Measurements from ENCODE around the gene GALM. TPM values are rescaled to one million over a fixed set of nuclear protein-coding genes. Genes with fewer than 3 reads are reported as not detected.
"Not testable (repeated sequence)": the region's sequence is repeated elsewhere in the genome, so short reads cannot be mapped to it uniquely, and the experiment has no call there.

Gene GALM
- total RNA-seq, 3 donors from 2014 or later (not counting 1 experiment from before 2014, with no cell fraction given), result 4.0 to 12.4 (median 11.0) TPM

DNA sequence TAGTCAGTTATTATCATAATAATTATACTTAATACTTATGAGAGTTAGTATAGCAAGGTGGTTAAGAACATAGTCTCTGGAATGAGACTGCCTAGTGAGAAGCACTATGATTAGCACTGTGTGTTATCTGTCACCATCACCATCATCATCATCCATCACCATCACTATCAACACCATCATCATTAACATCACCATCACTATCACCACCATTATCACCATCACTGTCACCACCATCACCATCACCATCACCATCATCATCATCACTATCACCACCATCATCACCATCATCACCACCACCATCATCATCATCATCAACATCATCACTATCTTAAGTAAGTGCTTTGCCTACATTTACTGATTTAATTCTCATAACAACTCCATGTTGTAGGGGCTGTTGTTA lies 45.6 kb downstream of the GALM start:
- no peaks in the 10 kb centered on the region for H3K36me3 ChIP-seq (ENCODE audit: control insufficient read depth, insufficient read depth, low read length)
- H3K4me1 ChIP-seq (ENCODE audit: control insufficient read depth, insufficient read depth, low read length), result peaks cover 23% of the 10 kb centered on the region
- H3K27ac Mint-ChIP-seq, result no peak overlapping the region
- no peaks in the 10 kb centered on the region for H3K27me3 Mint-ChIP-seq (ENCODE audit: low read depth in 2 of 2)
- H3K27ac ChIP-seq (ENCODE audit: low read length), result no peak overlapping the region
- intact Hi-C loops (cut with micrococcal nuclease), result no loop called here
- ATAC-seq (no peak), DNase-seq (no peak)
- TF ChIP-seq, protein P1, sequence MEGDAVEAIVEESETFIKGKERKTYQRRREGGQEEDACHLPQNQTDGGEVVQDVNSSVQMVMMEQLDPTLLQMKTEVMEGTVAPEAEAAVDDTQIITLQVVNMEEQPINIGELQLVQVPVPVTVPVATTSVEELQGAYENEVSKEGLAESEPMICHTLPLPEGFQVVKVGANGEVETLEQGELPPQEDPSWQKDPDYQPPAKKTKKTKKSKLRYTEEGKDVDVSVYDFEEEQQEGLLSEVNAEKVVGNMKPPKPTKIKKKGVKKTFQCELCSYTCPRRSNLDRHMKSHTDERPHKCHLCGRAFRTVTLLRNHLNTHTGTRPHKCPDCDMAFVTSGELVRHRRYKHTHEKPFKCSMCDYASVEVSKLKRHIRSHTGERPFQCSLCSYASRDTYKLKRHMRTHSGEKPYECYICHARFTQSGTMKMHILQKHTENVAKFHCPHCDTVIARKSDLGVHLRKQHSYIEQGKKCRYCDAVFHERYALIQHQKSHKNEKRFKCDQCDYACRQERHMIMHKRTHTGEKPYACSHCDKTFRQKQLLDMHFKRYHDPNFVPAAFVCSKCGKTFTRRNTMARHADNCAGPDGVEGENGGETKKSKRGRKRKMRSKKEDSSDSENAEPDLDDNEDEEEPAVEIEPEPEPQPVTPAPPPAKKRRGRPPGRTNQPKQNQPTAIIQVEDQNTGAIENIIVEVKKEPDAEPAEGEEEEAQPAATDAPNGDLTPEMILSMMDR (IDR thresholded peaks at IDR 0.05), result no peak
- no peak overlapping the region for H3K4me3 ChIP-seq (ENCODE audit: low read length)
- H3K9me3 Mint-ChIP-seq, result peaks cover 3% of the 10 kb centered on the region in 2 donors
- no peaks in the 10 kb centered on the region for H3K9me3 ChIP-seq (ENCODE audit: control insufficient read depth, insufficient read depth, low read length)
- H3K27me3 ChIP-seq (ENCODE audit: control insufficient read depth, insufficient read depth, low read length), result no peaks in the 10 kb centered on the region
- H3K4me1 Mint-ChIP-seq, result peaks cover 8 to 13% of the 10 kb centered on the region in 2 donors
- H3K36me3 Mint-ChIP-seq, result no peaks in the 10 kb centered on the region
- H3K4me3 Mint-ChIP-seq, result no peak overlapping the region

- Histone ChIP-seq H3K36me3 (ENCODE audit: control insufficient read depth, insufficient read depth, low read length) (no peaks in the 10 kb centered on the region), H3K4me1 (ENCODE audit: control insufficient read depth, insufficient read depth, low read length) (peaks cover 23% of the 10 kb centered on the region), H3K27ac (ENCODE audit: low read length) (no peak overlapping the region), H3K9me3 (ENCODE audit: control insufficient read depth, insufficient read depth, low read length) (no peaks in the 10 kb centered on the region), H3K27me3 (ENCODE audit: control insufficient read depth, insufficient read depth, low read length) (no peaks in the 10 kb centered on the region), H3K4me3 (ENCODE audit: low read length) (no peak overlapping the region)
- no peak for ATAC-seq
- TF ChIP-seq, protein P1 (IDR thresholded peaks at IDR 0.05), result no peak
- Mint-ChIP-seq H3K27ac (no peak overlapping the region), H3K36me3 (no peaks in the 10 kb centered on the region), H3K4me3 (no peak overlapping the region), H3K4me1 (peaks cover 8 to 13% of the 10 kb centered on the region in 2 donors), H3K9me3 (peaks cover 3% of the 10 kb centered on the region in 2 donors), H3K27me3 (ENCODE audit: low read depth in 2 of 2) (no peaks in the 10 kb centered on the region)
- WGBS (ENCODE audit: insufficient coverage), result 96% methylated on average over 5 of the region's 7 CpGs
- intact Hi-C loops (cut with micrococcal nuclease), result no loop called here
- no peak for DNase-seq
These were observed 46.5 kb downstream of the GALM start for GRCh38 chr2:38712413-38712812.

- Histone ChIP-seq H3K27ac (ENCODE audit: low read length) (no peak overlapping the region), H3K36me3 (ENCODE audit: control insufficient read depth, insufficient read depth, low read length) (no peaks in the 10 kb centered on the region), H3K27me3 (ENCODE audit: control insufficient read depth, insufficient read depth, low read length) (no peaks in the 10 kb centered on the region), H3K4me3 (ENCODE audit: low read length) (no peak overlapping the region), H3K9me3 (ENCODE audit: control insufficient read depth, insufficient read depth, low read length) (no peaks in the 10 kb centered on the region), H3K4me1 (ENCODE audit: control insufficient read depth, insufficient read depth, low read length) (peaks cover 23% of the 10 kb centered on the region)
- Mint-ChIP-seq H3K9me3 (peaks cover 3% of the 10 kb centered on the region in 2 donors), H3K4me1 (peaks cover 8 to 13% of the 10 kb centered on the region in 2 donors), H3K4me3 (no peak overlapping the region), H3K27me3 (ENCODE audit: low read depth in 2 of 2) (no peaks in the 10 kb centered on the region), H3K27ac (no peak overlapping the region), H3K36me3 (no peaks in the 10 kb centered on the region)
- DNase-seq, result no peak
- intact Hi-C loops (cut with micrococcal nuclease), result no loop called here
- TF ChIP-seq, protein P1 (IDR thresholded peaks at IDR 0.05), result no peak
- no peak for ATAC-seq
- 71% methylated on average over 3 of the region's 4 CpGs for WGBS (ENCODE audit: insufficient coverage)
These were observed 47.0 kb downstream of the GALM start for GRCh38 chr2:38712871-38713270.

GRCh38 chr2:38713338-38713737 lies 47.4 kb downstream of the GALM start:
- WGBS (ENCODE audit: insufficient coverage), result 48% methylated on average over 3 of the region's 3 CpGs
- DNase-seq, result no peak
- no peak overlapping the region for H3K27ac Mint-ChIP-seq
- no peaks in the 10 kb centered on the region for H3K27me3 Mint-ChIP-seq (ENCODE audit: low read depth in 2 of 2)
- Histone ChIP-seq H3K4me1 (ENCODE audit: control insufficient read depth, insufficient read depth, low read length) (peaks cover 22% of the 10 kb centered on the region), H3K27me3 (ENCODE audit: control insufficient read depth, insufficient read depth, low read length) (no peaks in the 10 kb centered on the region), H3K9me3 (ENCODE audit: control insufficient read depth, insufficient read depth, low read length) (no peaks in the 10 kb centered on the region), H3K4me3 (ENCODE audit: low read length) (no peak overlapping the region), H3K27ac (ENCODE audit: low read length) (no peak overlapping the region), H3K36me3 (ENCODE audit: control insufficient read depth, insufficient read depth, low read length) (no peaks in the 10 kb centered on the region)
- TF ChIP-seq, protein P1 (IDR thresholded peaks at IDR 0.05), result no peak
- H3K36me3 Mint-ChIP-seq, result no peaks in the 10 kb centered on the region
- H3K4me1 Mint-ChIP-seq, result peaks cover 8 to 11% of the 10 kb centered on the region in 2 donors
- H3K4me3 Mint-ChIP-seq, result no peak overlapping the region
- no peak for ATAC-seq
- H3K9me3 Mint-ChIP-seq, result peaks cover 3% of the 10 kb centered on the region in 2 donors
- intact Hi-C loops (cut with micrococcal nuclease), result no loop called here

- DNase-seq; H3K4me3 Mint-ChIP-seq; H3K27ac ChIP-seq (ENCODE audit: low read length); H3K4me1 Mint-ChIP-seq; H3K9me3 ChIP-seq (ENCODE audit: control insufficient read depth, insufficient read depth, low read length); H3K4me3 ChIP-seq (ENCODE audit: low read length); H3K36me3 Mint-ChIP-seq; intact Hi-C loops (cut with micrococcal nuclease); H3K36me3 ChIP-seq (ENCODE audit: control insufficient read depth, insufficient read depth, low read length); H3K4me1 ChIP-seq (ENCODE audit: control insufficient read depth, insufficient read depth, low read length); H3K27me3 ChIP-seq (ENCODE audit: control insufficient read depth, insufficient read depth, low read length); H3K27me3 Mint-ChIP-seq (ENCODE audit: low read depth in 2 of 2); H3K9me3 Mint-ChIP-seq; ATAC-seq; H3K27ac Mint-ChIP-seq: not testable (repeated sequence)
- no CpG with 5 or more reads among the region's 1 CpG for WGBS (ENCODE audit: insufficient coverage)
These were observed 49.0 kb downstream of the GALM start for GRCh38 chr2:38714941-38715340.
